Panc1 (cell line): Measurements from ENCODE around the gene OAF.

ENCODE experiments used
- CTCF ChIP-seq: fragments of 450-650 bp; IDR thresholded peaks from 2 replicates; pipeline ENCODE4 v1.5.1; 2017; ENCODE audit warnings: mild to moderate bottlenecking
- POLR2AphosphoS5 ChIP-seq: IDR thresholded peaks from 2 replicates; pipeline ENCODE4 v1.6.1; 2012; ENCODE audit warnings: mild to moderate bottlenecking, low read depth, low read length, moderate library complexity

- TF ChIP-seq POLR2AphosphoS5 (no peak), CTCF (no peak)
Measured at GRCh38 chr11:120192831-120193625, 17.8 kb upstream of the OAF start.
